B cell (primary cell): ENCODE data around the gene NKX3-2. TPM values are rescaled to one million over a fixed set of nuclear protein-coding genes. Genes with fewer than 3 reads are reported as not detected.

Experiments used
- ATAC-seq: fragments of 200-7000 bp; cut with Tn5 transposase; one replicate; pipeline ENCODE4 v1.10.0; 2021; ENCODE audit warnings: low read depth, mild to moderate bottlenecking, moderate number of reproducible peaks, moderate library complexity
- CTCF ChIA-PET: fragments of 350-600 bp; sonication (Branson Sonifier 250); formaldehyde crosslinking; loops from one replicate; lab custom pipeline; 2021; ENCODE audit warnings: antibody characterized with exemption, inconsistent platforms; lab: Charles Lee
- POLR2A ChIA-PET: fragments of 350-600 bp; sonication (Branson Sonifier 250); formaldehyde crosslinking; loops from one replicate; lab custom pipeline; 2021; ENCODE audit warnings: antibody characterized with exemption; lab: Charles Lee
- DNase-seq: peaks from one replicate; pipeline ENCODE4 v3.0.0; 2013
- H2AFZ ChIP-seq: 2 replicates; pipeline ENCODE4 v1.6.1; 2012; ENCODE audit warnings: mild to moderate bottlenecking, low read depth, low read length; ENCODE audit not compliant: insufficient read depth, poor library complexity, severe bottlenecking
- H3K27ac ChIP-seq, 2 donors: 1 replicate in 1 of 2; 2 replicates in 1 of 2; pipeline ENCODE4 v1.5.1; 2012 to 2013; ENCODE audit warnings: low read length in 2 of 2, mild to moderate bottlenecking in 2 of 2, moderate library complexity in 1 of 2
- H3K27me3 ChIP-seq, 4 experiments: fragments of 200-600 bp in 1 of 4; sonication (generic) in 1 of 4; replicated peaks in 1 of 4; 1 replicate in 2 of 4; 2 replicates in 2 of 4; pipeline versions ENCODE4 v1.6.1 to v1.7.0; 2013 to 2016; ENCODE audit warnings: low read length in 3 of 4, mild to moderate bottlenecking in 2 of 4, mixed read lengths in 1 of 4, moderate library complexity in 1 of 4; ENCODE audit not compliant: insufficient read depth in 4 of 4, control insufficient read depth in 3 of 4; ENCODE audit errors: control extremely low read depth in 1 of 4
- H3K36me3 ChIP-seq, 2 experiments: replicated peaks in 1 of 2; 1 replicate in 1 of 2; 2 replicates in 1 of 2; pipeline versions ENCODE4 v1.6.1 to v1.7.1; 2013; ENCODE audit warnings: low read length in 1 of 2; ENCODE audit not compliant: insufficient read depth in 2 of 2, control insufficient read depth in 1 of 2; ENCODE audit errors: control extremely low read depth in 1 of 2, extremely low read depth in 1 of 2
- H3K4me1 ChIP-seq, 2 donors: fragments of 200-600 bp in 1 of 2; sonication (generic) in 1 of 2; 1 replicate in 1 of 2; 2 replicates in 1 of 2; pipeline versions ENCODE4 v1.5.1 to v1.6.1; 2013 to 2017; ENCODE audit warnings: low read length in 2 of 2; ENCODE audit not compliant: control insufficient read depth in 2 of 2, insufficient read depth in 2 of 2
- H3K4me2 ChIP-seq: replicated peaks from 2 replicates; pipeline ENCODE3; 2012; ENCODE audit warnings: mild to moderate bottlenecking, low read depth, low read length; ENCODE audit not compliant: poor library complexity, severe bottlenecking
- H3K4me3 ChIP-seq, 5 experiments: fragments of 200-600 bp in 1 of 5; sonication (generic) in 1 of 5; 1 replicate in 3 of 5; 2 replicates in 2 of 5; pipeline versions ENCODE4 v1.5.1 to v1.7.0; 2011 to 2016; ENCODE audit warnings: low read length in 4 of 5, mild to moderate bottlenecking in 4 of 5, low read depth in 2 of 5, control low read depth in 1 of 5, moderate library complexity in 1 of 5; ENCODE audit not compliant: insufficient read depth in 1 of 5; ENCODE audit errors: control extremely low read depth in 1 of 5, extremely low read depth in 1 of 5
- H3K79me2 ChIP-seq: fragments of 200-600 bp; sonication (generic); one replicate; pipeline ENCODE4 v1.6.0; 2016; ENCODE audit warnings: low read length; ENCODE audit not compliant: control insufficient read depth, insufficient read depth
- H3K9ac ChIP-seq: fragments of 200-600 bp; sonication (generic); 2 replicates; pipeline ENCODE4 v1.6.1; 2017; ENCODE audit warnings: mild to moderate bottlenecking, low read length, moderate library complexity
- H3K9me3 ChIP-seq, 3 donors: one replicate each; pipeline versions ENCODE4 v1.6.1 to v1.7.1; 2013; ENCODE audit warnings: low read length in 2 of 3; ENCODE audit not compliant: control insufficient read depth in 2 of 3, insufficient read depth in 1 of 3; ENCODE audit errors: control extremely low read depth in 1 of 3
- H4K20me1 ChIP-seq: 2 replicates; pipeline ENCODE4 v1.6.0; 2012; ENCODE audit warnings: mild to moderate bottlenecking, low read length; ENCODE audit not compliant: insufficient read depth, control insufficient read depth, poor library complexity, severe bottlenecking
- H3K27ac Mint-ChIP-seq: one replicate; pipeline ENCODE4 v1.8.0; 2021; ENCODE audit warnings: mixed read lengths
- H3K27me3 Mint-ChIP-seq: one replicate; pipeline ENCODE4 v1.8.0; 2021; ENCODE audit warnings: mixed read lengths
- H3K4me1 Mint-ChIP-seq: one replicate; pipeline ENCODE4 v1.8.0; 2021; ENCODE audit warnings: mixed read lengths
- H3K4me3 Mint-ChIP-seq: one replicate; pipeline ENCODE4 v1.8.0; 2021; ENCODE audit warnings: mixed read lengths
- H3K9me3 Mint-ChIP-seq: one replicate; pipeline ENCODE4 v1.8.0; 2022; ENCODE audit warnings: mixed read lengths; ENCODE audit not compliant: insufficient read depth
- EZH2 ChIP-seq: IDR thresholded peaks from 2 replicates; pipeline ENCODE4 v1.6.1; 2012; ENCODE audit warnings: borderline replicate concordance, low read depth, mild to moderate bottlenecking, moderate library complexity, low read length; ENCODE audit not compliant: insufficient read depth, poor library complexity, severe bottlenecking
- WGBS: methylation state at CpG from one replicate; pipeline ENCODE4 v1.1.5; 2013; ENCODE audit warnings: missing lambda C conversion rate; ENCODE audit not compliant: insufficient coverage; 5-methylcytosine and 5-hydroxymethylcytosine counted together
- intact Hi-C: fragments of 100-400 bp; cut with micrococcal nuclease; formaldehyde crosslinking; loops from one replicate; pipeline ENCODE4 v1.10.0; 2022
- polyA plus RNA-seq: library from polyadenylated mRNA; depleted of rRNA; stranded (reverse); fragments of >200 nt; gene quantifications from 2 replicates; pipeline ENCODE4 v1.2.3, GENCODE V29; 2012
- total RNA-seq, 2 donors: library from RNA; stranded (reverse); fragments of 120-200 nt in 1 of 2; gene quantifications; 1 replicate in 1 of 2; 2 replicates in 1 of 2; pipeline versions ENCODE4 v1.2.3 to v1.2.4, GENCODE V29; 2013 to 2022
- TF ChIP-seq, protein P1 (sequence below): fragments of 200-600 bp; IDR thresholded peaks from one replicate; pipeline ENCODE4 v1.8.0; 2022; ENCODE audit warnings: antibody characterized with exemption, mild to moderate bottlenecking

Gene NKX3-2
- total and polyA plus RNA-seq, 2 donors (not counting 1 experiment from before 2014, with no cell fraction given) = not detected

DNA sequence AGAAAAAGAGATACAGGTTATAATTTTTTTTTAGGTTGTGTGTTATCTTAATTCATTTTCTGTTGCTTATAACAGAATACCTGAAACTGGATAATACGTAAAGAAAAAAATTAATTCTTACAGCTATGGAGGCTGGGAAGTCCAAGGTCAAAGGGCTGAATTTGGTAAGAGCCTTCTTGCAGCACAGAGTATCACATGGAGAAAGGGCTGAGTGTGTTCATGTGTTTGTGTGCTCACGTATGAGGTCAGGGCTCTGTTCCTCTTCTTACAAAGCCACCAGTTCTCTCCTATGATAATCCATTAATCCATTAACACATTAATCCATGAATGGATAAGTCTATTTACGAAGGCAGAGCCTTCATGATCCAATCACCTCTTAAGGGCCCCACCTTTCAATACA, 51.6 kb downstream of the NKX3-2 start:
- Histone ChIP-seq H4K20me1 (no peaks in the 10 kb centered on the region), H3K79me2 (no peaks in the 10 kb centered on the region), H3K9ac (no peak overlapping the region), H3K4me3 (no peak overlapping the region), H3K4me1 (no peaks in the 10 kb centered on the region), H3K36me3 (no peaks in the 10 kb centered on the region), H3K27me3 (peaks cover 0 to 31% (median 13%) of the 10 kb centered on the region in 4 experiments), H3K9me3 (peaks cover 0 to 5% (median 3%) of the 10 kb centered on the region in 3 donors), H3K27ac (no peak overlapping the region), H3K4me2 (no peak overlapping the region), H2AFZ (no peak overlapping the region)
- Mint-ChIP-seq H3K27me3 (peaks cover 58% of the 10 kb centered on the region), H3K4me3 (no peak overlapping the region), H3K27ac (no peak overlapping the region), H3K4me1 (no peaks in the 10 kb centered on the region), H3K9me3 (peaks cover 4% of the 10 kb centered on the region)
- no peak for DNase-seq
- WGBS = no CpG with 5 or more reads among the region's 3 CpGs
- intact Hi-C loops = no loop called here
- ChIA-PET POLR2A (no interaction called here), CTCF (no interaction called here)
- TF ChIP-seq EZH2 = no peak
- TF ChIP-seq, protein P1, sequence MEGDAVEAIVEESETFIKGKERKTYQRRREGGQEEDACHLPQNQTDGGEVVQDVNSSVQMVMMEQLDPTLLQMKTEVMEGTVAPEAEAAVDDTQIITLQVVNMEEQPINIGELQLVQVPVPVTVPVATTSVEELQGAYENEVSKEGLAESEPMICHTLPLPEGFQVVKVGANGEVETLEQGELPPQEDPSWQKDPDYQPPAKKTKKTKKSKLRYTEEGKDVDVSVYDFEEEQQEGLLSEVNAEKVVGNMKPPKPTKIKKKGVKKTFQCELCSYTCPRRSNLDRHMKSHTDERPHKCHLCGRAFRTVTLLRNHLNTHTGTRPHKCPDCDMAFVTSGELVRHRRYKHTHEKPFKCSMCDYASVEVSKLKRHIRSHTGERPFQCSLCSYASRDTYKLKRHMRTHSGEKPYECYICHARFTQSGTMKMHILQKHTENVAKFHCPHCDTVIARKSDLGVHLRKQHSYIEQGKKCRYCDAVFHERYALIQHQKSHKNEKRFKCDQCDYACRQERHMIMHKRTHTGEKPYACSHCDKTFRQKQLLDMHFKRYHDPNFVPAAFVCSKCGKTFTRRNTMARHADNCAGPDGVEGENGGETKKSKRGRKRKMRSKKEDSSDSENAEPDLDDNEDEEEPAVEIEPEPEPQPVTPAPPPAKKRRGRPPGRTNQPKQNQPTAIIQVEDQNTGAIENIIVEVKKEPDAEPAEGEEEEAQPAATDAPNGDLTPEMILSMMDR = no peak
- ATAC-seq = no peak

Other genes with a start within 250 kb of the NKX3-2 start
- 17.4 and 18.7 TPM in 2 replicates for gene RAB28, start 60.2 kb downstream of the NKX3-2 start, total RNA-seq
- gene RAB28, start 60.2 kb downstream of the NKX3-2 start, polyA plus RNA-seq = 7.2 and 10.0 TPM in 2 replicates
- 107 and 109 TPM in 2 replicates for gene BOD1L1, start 83.2 kb upstream of the NKX3-2 start, total RNA-seq
- 20.2 and 32.6 TPM in 2 replicates for gene BOD1L1, start 83.2 kb upstream of the NKX3-2 start, polyA plus RNA-seq